Prostate gland (tissue), 2 donors: ENCODE results near the gene TRAPPC3L.

ENCODE experiments used
- POLR2A ChIP-seq: fragments of 450-650 bp; IDR thresholded peaks from one replicate; pipeline ENCODE4 v1.6.1; 2016; ENCODE audit warnings: antibody characterized with exemption, mild to moderate bottlenecking
- TF ChIP-seq, protein P1 (sequence below), 4 experiments: fragments of 200-600 bp in 2 of 4; fragments of 450-650 bp in 2 of 4; sonication (generic) in 2 of 4; IDR thresholded peaks; 1 replicate in 3 of 4; 2 replicates in 1 of 4; pipeline ENCODE4 v1.5.1; 2016 to 2019; ENCODE audit warnings: antibody characterized with exemption in 4 of 4, mild to moderate bottlenecking in 2 of 4, moderate library complexity in 2 of 4

DNA sequence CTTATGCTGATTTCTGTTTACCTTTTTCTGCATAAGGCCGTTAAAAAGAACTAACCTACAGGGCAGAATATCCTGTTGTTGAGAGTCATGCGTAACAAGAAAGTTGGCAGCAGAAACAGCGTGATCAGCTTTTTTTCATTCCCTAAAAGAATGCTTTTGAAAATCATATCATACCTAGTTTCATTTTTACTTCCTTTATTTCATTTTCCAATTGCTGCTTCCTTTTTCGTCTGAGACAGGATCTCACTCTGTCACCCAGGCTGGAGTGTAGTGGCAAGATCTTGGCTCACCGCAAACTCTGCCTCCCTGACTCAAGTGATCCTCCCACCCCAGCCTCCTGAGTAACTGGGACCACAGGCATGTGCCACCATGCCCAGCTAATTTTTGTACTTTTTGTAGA lies 80.2 kb downstream of the TRAPPC3L start:
- TF ChIP-seq, protein P1, sequence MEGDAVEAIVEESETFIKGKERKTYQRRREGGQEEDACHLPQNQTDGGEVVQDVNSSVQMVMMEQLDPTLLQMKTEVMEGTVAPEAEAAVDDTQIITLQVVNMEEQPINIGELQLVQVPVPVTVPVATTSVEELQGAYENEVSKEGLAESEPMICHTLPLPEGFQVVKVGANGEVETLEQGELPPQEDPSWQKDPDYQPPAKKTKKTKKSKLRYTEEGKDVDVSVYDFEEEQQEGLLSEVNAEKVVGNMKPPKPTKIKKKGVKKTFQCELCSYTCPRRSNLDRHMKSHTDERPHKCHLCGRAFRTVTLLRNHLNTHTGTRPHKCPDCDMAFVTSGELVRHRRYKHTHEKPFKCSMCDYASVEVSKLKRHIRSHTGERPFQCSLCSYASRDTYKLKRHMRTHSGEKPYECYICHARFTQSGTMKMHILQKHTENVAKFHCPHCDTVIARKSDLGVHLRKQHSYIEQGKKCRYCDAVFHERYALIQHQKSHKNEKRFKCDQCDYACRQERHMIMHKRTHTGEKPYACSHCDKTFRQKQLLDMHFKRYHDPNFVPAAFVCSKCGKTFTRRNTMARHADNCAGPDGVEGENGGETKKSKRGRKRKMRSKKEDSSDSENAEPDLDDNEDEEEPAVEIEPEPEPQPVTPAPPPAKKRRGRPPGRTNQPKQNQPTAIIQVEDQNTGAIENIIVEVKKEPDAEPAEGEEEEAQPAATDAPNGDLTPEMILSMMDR (IDR thresholded peaks at IDR 0.05), result no peak
- no peak for TF ChIP-seq POLR2A
